ENCODE measurements around the gene CRYBB1. TPM values are rescaled to one million over a fixed set of nuclear protein-coding genes. Genes with fewer than 3 reads are reported as not detected.

CRYBB1 gene
- total RNA-seq, 4 donors from 2014 or later, result 1.1 to 6.4 TPM; not detected in 2

- DNase-seq, result no peak
- TF ChIP-seq POLR2AphosphoS5 (IDR thresholded peaks at IDR 0.05), result no peak
- no peak for TF ChIP-seq EP300 (IDR thresholded peaks at IDR 0.05; ENCODE audit: low read depth)
- no peak for TF ChIP-seq POLR2A (IDR thresholded peaks at IDR 0.05)
- TF ChIP-seq CTCF (IDR thresholded peaks at IDR 0.05), result no peak
- 98% methylated on average over 3 of the region's 3 CpGs; no CpG with 5 or more reads in 1 of the 2 donors for WGBS, 2 donors (ENCODE audit: low coverage in 1 of 2)
- no peak overlapping the region for H3K4me3 ChIP-seq
- no peaks in the 10 kb centered on the region for H3K36me3 ChIP-seq
- intact Hi-C loops (cut with DNase I; ENCODE audit: low total_unique reads), result no loop called here
- in situ Hi-C loops (cut with MboI; ENCODE audit: low pct_ligation_motif_present in 1 of 4, low pct_unique_long_range_greater_than_20kb in 1 of 4, low sequenced_read_pairs in 3 of 4), result no loop called here
- no peaks in the 10 kb centered on the region for H3K4me1 ChIP-seq
- no peak overlapping the region for H3K27ac ChIP-seq
- H3K9me3 ChIP-seq, result no peaks in the 10 kb centered on the region
- H3K27me3 ChIP-seq, result no peaks in the 10 kb centered on the region
Observed at GRCh38 chr22:26564672-26565071, 53.2 kb downstream of the CRYBB1 start.

- H3K36me3 ChIP-seq, result no peaks in the 10 kb centered on the region
- H3K9me3 ChIP-seq, result no peaks in the 10 kb centered on the region
- no peaks in the 10 kb centered on the region for H3K4me1 ChIP-seq
- intact Hi-C loops (cut with DNase I; ENCODE audit: low total_unique reads) (no loop called here), in situ Hi-C loops (cut with MboI; ENCODE audit: low pct_ligation_motif_present in 1 of 4, low pct_unique_long_range_greater_than_20kb in 1 of 4, low sequenced_read_pairs in 3 of 4) (no loop called here)
- no peak overlapping the region for H3K27ac ChIP-seq
- WGBS, 2 donors (ENCODE audit: low coverage in 1 of 2), result 94% methylated on average over 8 of the region's 8 CpGs; no CpG with 5 or more reads in 1 of the 2 donors
- no peak for DNase-seq
- no peaks in the 10 kb centered on the region for H3K27me3 ChIP-seq
- H3K4me3 ChIP-seq, result no peak overlapping the region
- TF ChIP-seq POLR2AphosphoS5 (IDR thresholded peaks at IDR 0.05), result no peak
- TF ChIP-seq EP300 (IDR thresholded peaks at IDR 0.05; ENCODE audit: low read depth), result no peak
- TF ChIP-seq POLR2A (IDR thresholded peaks at IDR 0.05), result no peak
- no peak for TF ChIP-seq CTCF (IDR thresholded peaks at IDR 0.05)
Observed at GRCh38 chr22:26564181-26564580, 53.6 kb downstream of the CRYBB1 start.

- Histone ChIP-seq H3K4me1 (no peaks in the 10 kb centered on the region), H3K27me3 (no peaks in the 10 kb centered on the region), H3K36me3 (no peaks in the 10 kb centered on the region), H3K27ac (no peak overlapping the region), H3K4me3 (no peak overlapping the region), H3K9me3 (no peaks in the 10 kb centered on the region)
- no peak for DNase-seq
- in situ Hi-C loops (cut with MboI; ENCODE audit: low pct_ligation_motif_present in 1 of 4, low pct_unique_long_range_greater_than_20kb in 1 of 4, low sequenced_read_pairs in 3 of 4) (no loop called here), intact Hi-C loops (cut with DNase I; ENCODE audit: low total_unique reads) (no loop called here)
- no peak for TF ChIP-seq EP300 (IDR thresholded peaks at IDR 0.05; ENCODE audit: low read depth)
- no peak for TF ChIP-seq POLR2AphosphoS5 (IDR thresholded peaks at IDR 0.05)
- no peak for TF ChIP-seq POLR2A (IDR thresholded peaks at IDR 0.05)
- TF ChIP-seq CTCF (IDR thresholded peaks at IDR 0.05), result no peak
- WGBS, 2 donors (ENCODE audit: low coverage in 1 of 2), result 68 to 79% methylated on average over 3 to 5 of the region's 5 CpGs
Observed at GRCh38 chr22:26563022-26563421, 54.8 kb downstream of the CRYBB1 start.

GRCh38 chr22:26561756-26562417 lies 55.9 kb downstream of the CRYBB1 start:
- 68 to 84% methylated on average over 2 to 8 of the region's 9 CpGs for WGBS, 2 donors (ENCODE audit: low coverage in 1 of 2)
- in situ Hi-C loops (cut with MboI; ENCODE audit: low pct_ligation_motif_present in 1 of 4, low pct_unique_long_range_greater_than_20kb in 1 of 4, low sequenced_read_pairs in 3 of 4), result no loop called here
- no peaks in the 10 kb centered on the region for H3K9me3 ChIP-seq
- no peak for DNase-seq
- intact Hi-C loops (cut with DNase I; ENCODE audit: low total_unique reads), result no loop called here
- no peak overlapping the region for H3K27ac ChIP-seq
- TF ChIP-seq EP300 (IDR thresholded peaks at IDR 0.05; ENCODE audit: low read depth), result no peak
- no peak for TF ChIP-seq POLR2A (IDR thresholded peaks at IDR 0.05)
- TF ChIP-seq CTCF (IDR thresholded peaks at IDR 0.05), result no peak
- H3K27me3 ChIP-seq, result no peaks in the 10 kb centered on the region
- H3K4me3 ChIP-seq, result no peak overlapping the region
- H3K36me3 ChIP-seq, result no peaks in the 10 kb centered on the region
- H3K4me1 ChIP-seq, result no peaks in the 10 kb centered on the region

All from transverse colon (tissue), 4 donors.